ENCODE measurements around the gene ACMSD. TPM values are rescaled to one million over a fixed set of nuclear protein-coding genes. Genes with fewer than 3 reads are reported as not detected.
"Not testable (repeated sequence)": the region's sequence is repeated elsewhere in the genome, so short reads cannot be mapped to it uniquely, and the experiment has no call there.

The ACMSD gene
- total and polyA plus RNA-seq, 2 of the 13 experiments (the other 11 are each of a cell fraction or from before 2014, with no cell fraction given), result not detected

- TF ChIP-seq ZNF318 (CRISPR knock-in tag; IDR thresholded peaks at IDR 0.05) (no peak), ZBTB39 (CRISPR knock-in tag; IDR thresholded peaks at IDR 0.05) (no peak), KDM2A (CRISPR knock-in tag; IDR thresholded peaks at IDR 0.05; ENCODE audit: borderline replicate concordance, low read depth) (no peak), TBL1XR1 (IDR thresholded peaks at IDR 0.05; ENCODE audit: borderline replicate concordance, low read length, partially characterized antibody) (no peak), ZNF616 (CRISPR knock-in tag; IDR thresholded peaks at IDR 0.05; ENCODE audit: low read depth) (no peak), HMGXB4 (CRISPR knock-in tag; IDR thresholded peaks at IDR 0.05; ENCODE audit: borderline replicate concordance in 1 of 2, low read depth in 1 of 2) (no peak)
Measured at GRCh38 chr2:134906726-134907125, 68.3 kb downstream of the ACMSD start (continued).

GRCh38 chr2:134907441-134908116, 69.2 kb downstream of the ACMSD start:
- H3K27ac ChIP-seq (ENCODE audit: extremely low read length, insufficient read depth, low read length); H3K4me1 ChIP-seq (ENCODE audit: insufficient read depth, low read length); in situ Hi-C loops (cut with HindIII; ENCODE audit: extremely low pct_ligation_motif_present, low pct_unique_long_range_greater_than_20kb); DNase-seq (ENCODE audit: low spot score); H3K4me3 ChIP-seq (replicated peaks in 1 of 3; ENCODE audit: insufficient read depth in 1 of 3, low read depth in 2 of 3, low read length in 3 of 3); intact Hi-C loops (cut with micrococcal nuclease; ENCODE audit: unreplicated experiment); POLR2A ChIA-PET; BruUV-seq (replicated peaks); H3K9me3 ChIP-seq (ENCODE audit: low read length); H3K9ac ChIP-seq (ENCODE audit: insufficient read depth, low read depth, low read length); H3K4me2 ChIP-seq (ENCODE audit: low read depth, low read length); H2AFZ ChIP-seq (ENCODE audit: low read length); H3K36me3 ChIP-seq (replicated peaks in 1 of 2; ENCODE audit: control insufficient read depth in 1 of 2, insufficient read depth in 2 of 2, low read length in 2 of 2); H4K20me1 ChIP-seq (ENCODE audit: insufficient read depth, low read length); CTCF ChIA-PET (ENCODE audit: low intra/inter-chr PET ratio, low total read pairs); H3K79me2 ChIP-seq (ENCODE audit: insufficient read depth, low read length); H3K27me3 ChIP-seq (ENCODE audit: control insufficient read depth in 1 of 2, insufficient read depth in 2 of 2, low read length in 2 of 2); ATAC-seq: not testable (repeated sequence)
- 6% methylated on average over 1 of the region's 1 CpG for WGBS (ENCODE audit: low lambda C conversion rate)
- peak; percentile 37 for FAIRE-seq
